Kidney (tissue), 14 donors: ENCODE data around the gene CEP68. TPM values are rescaled to one million over a fixed set of nuclear protein-coding genes. Genes with fewer than 3 reads are reported as not detected.

Source experiments
- DNase-seq, 5 donors: peaks; one replicate each; pipeline ENCODE4 v3.0.0-alpha.2; 2013 to 2020
- FAIRE-seq: peaks from 2 replicates; lab custom pipeline; 2012; peaks lifted over from hg19 to GRCh38; lab: Jason Lieb, UNC
- H3K27ac ChIP-seq, 2 donors: one replicate each; pipeline ENCODE4 v1.7.0; 2013; ENCODE audit warnings: low read depth in 2 of 2, low read length in 2 of 2, inconsistent platforms in 1 of 2
- H3K27me3 ChIP-seq: one replicate; pipeline ENCODE4 v1.7.1; 2013; ENCODE audit warnings: low read length, inconsistent platforms; ENCODE audit not compliant: control insufficient read depth, insufficient read depth
- H3K36me3 ChIP-seq, 3 donors: one replicate each; pipeline versions ENCODE4 v1.7.0 to v1.7.1; 2013; ENCODE audit warnings: low read length in 3 of 3, control low read depth in 1 of 3, inconsistent platforms in 1 of 3; ENCODE audit not compliant: insufficient read depth in 3 of 3, control insufficient read depth in 2 of 3
- H3K4me1 ChIP-seq, 3 donors: one replicate each; pipeline versions ENCODE4 v1.7.0 to v1.7.1; 2013; ENCODE audit warnings: low read length in 3 of 3, inconsistent platforms in 1 of 3, low read depth in 1 of 3; ENCODE audit not compliant: control insufficient read depth in 2 of 3, insufficient read depth in 2 of 3
- H3K4me3 ChIP-seq, 3 donors: one replicate each; pipeline versions ENCODE4 v1.7.0 to v1.8.1; 2013; ENCODE audit warnings: low read length in 3 of 3, control low read depth in 1 of 3, inconsistent platforms in 1 of 3
- H3K9ac ChIP-seq, 3 donors: one replicate each; pipeline versions ENCODE4 v1.7.0 to v1.7.1; 2013; ENCODE audit warnings: low read length in 3 of 3, control low read depth in 1 of 3, inconsistent platforms in 1 of 3
- H3K9me3 ChIP-seq, 3 donors: one replicate each; pipeline versions ENCODE4 v1.7.0 to v1.7.1; 2013; ENCODE audit warnings: low read length in 3 of 3, control low read depth in 1 of 3, inconsistent platforms in 1 of 3; ENCODE audit not compliant: control insufficient read depth in 2 of 3, insufficient read depth in 1 of 3
- intact Hi-C: fragments of 100-400 bp; cut with DNase I; formaldehyde crosslinking; loops from one replicate; pipeline ENCODE4 v1.11.1; 2022
- polyA plus RNA-seq: library from polyadenylated mRNA; stranded (reverse); fragments of 350-450 nt; fragmentation: Illumina TruSeq; extraction: RNeasy Lipid Tissue Mini Kit (QIAGEN cat#74804); gene quantifications from one replicate; pipeline ENCODE4 v1.2.3, GENCODE V29; 2014; ENCODE audit warnings: low read depth, low replicate concordance; ENCODE audit not compliant: insufficient read depth
- total RNA-seq: library from RNA; stranded (reverse); fragmentation: NEBNext Ultra II Directional; extraction: Animal tissue kit (Norgen Biotek cat#: 25700); gene quantifications from one replicate; pipeline ENCODE4 v1.2.1, GENCODE V29; 2021
- TF ChIP-seq, protein P1 (sequence below): IDR thresholded peaks from 3 replicates; pipeline ENCODE4 v1.5.1; 2012; ENCODE audit warnings: mild to moderate bottlenecking, moderate library complexity, borderline replicate concordance; ENCODE audit not compliant: insufficient read depth; ENCODE audit errors: extremely low read depth
- donor health status: control.
- donor health status: control.
- donor health status: control.
- donor health status: control.
- donor health status: control.
- donor health status: DM: yes; HTN: yes; CAD: no.
- donor health status: Normal renal cell carcinoma (clear cell type).

The CEP68 gene
- total and polyA plus RNA-seq, 2 donors from 2014 or later, result 5.6 to 20.3 TPM

DNA sequence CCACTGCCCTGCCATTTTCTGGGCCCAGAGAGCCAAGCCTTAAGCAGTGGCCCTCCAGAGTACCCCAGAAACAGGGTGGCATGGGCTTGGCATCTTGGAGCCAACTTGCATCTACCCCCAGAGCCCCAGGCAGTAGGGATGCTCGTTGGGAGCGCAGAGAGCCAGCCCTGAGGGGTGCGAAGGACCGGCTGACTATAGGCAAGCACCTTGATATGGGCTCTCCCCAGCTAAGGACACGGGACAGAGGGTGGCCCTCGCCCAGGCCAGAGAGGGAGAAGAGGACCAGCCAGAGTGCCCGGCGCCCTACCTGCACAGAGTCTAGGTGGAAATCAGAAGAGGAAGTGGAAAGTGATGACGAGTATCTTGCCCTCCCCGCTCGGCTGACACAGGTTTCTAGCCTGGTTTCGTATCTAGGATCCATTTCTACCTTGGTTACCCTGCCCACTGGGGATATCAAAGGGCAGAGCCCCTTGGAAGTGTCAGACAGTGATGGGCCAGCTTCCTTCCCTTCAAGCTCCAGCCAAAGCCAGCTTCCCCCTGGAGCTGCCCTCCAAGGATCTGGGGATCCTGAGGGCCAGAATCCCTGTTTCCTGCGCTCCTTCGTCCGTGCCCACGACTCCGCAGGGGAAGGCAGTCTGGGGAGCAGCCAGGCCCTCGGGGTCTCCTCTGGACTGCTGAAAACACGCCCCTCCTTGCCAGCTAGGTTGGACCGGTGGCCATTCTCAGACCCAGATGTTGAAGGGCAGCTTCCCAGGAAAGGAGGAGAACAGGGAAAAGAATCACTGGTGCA, 16.2 kb downstream of the CEP68 start:
- TF ChIP-seq, protein P1, sequence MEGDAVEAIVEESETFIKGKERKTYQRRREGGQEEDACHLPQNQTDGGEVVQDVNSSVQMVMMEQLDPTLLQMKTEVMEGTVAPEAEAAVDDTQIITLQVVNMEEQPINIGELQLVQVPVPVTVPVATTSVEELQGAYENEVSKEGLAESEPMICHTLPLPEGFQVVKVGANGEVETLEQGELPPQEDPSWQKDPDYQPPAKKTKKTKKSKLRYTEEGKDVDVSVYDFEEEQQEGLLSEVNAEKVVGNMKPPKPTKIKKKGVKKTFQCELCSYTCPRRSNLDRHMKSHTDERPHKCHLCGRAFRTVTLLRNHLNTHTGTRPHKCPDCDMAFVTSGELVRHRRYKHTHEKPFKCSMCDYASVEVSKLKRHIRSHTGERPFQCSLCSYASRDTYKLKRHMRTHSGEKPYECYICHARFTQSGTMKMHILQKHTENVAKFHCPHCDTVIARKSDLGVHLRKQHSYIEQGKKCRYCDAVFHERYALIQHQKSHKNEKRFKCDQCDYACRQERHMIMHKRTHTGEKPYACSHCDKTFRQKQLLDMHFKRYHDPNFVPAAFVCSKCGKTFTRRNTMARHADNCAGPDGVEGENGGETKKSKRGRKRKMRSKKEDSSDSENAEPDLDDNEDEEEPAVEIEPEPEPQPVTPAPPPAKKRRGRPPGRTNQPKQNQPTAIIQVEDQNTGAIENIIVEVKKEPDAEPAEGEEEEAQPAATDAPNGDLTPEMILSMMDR, result no peak
- Histone ChIP-seq H3K27ac (no peak overlapping the region), H3K4me3 (no peak overlapping the region), H3K36me3 (peaks cover 9 to 14% (median 10%) of the 10 kb centered on the region in 3 donors), H3K27me3 (no peaks in the 10 kb centered on the region), H3K9ac (no peak overlapping the region), H3K9me3 (no peaks in the 10 kb centered on the region), H3K4me1 (peaks cover 0 to 21% (median 20%) of the 10 kb centered on the region in 3 donors)
- FAIRE-seq (no peak), DNase-seq (no peak)
- intact Hi-C loops, result no loop called here

DNA sequence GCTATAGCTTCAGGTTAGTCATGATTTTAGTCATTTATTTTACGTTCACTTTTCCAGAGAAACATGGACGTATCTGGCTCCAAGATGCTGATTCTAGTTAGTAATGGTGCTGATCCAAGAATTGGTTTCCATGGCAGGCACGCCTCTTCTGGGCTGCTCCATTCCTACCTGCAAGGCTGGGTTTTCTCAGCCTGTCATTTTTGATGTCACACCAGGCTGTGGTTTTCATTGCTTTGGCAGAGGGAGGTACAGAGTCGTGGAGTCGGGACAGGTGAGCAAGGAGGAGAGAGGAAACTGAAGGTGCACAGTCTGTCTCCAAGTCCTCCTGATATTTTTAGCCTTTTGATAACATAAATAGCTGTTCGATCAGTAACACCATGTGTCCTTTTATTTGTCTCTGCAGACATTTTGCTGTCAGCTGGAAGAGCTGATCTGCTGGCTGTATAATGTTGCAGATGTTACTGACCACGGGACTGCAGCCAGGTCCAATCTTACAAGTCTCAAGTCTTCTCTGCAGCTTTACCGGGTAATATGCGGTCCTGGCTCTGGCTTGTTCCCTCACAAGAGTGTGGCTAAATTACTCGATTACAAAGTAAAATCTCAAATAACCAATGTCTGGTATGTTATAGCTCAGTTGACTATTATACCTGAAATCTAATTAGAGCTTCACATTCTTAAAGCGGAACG, 17.8 kb downstream of the CEP68 start:
- no peak for DNase-seq
- Histone ChIP-seq H3K4me1 (peaks cover 0 to 22% (median 20%) of the 10 kb centered on the region in 3 donors), H3K27ac (no peak overlapping the region), H3K4me3 (no peak overlapping the region), H3K9me3 (no peaks in the 10 kb centered on the region), H3K9ac (no peak overlapping the region), H3K27me3 (no peaks in the 10 kb centered on the region), H3K36me3 (peaks cover 10 to 21% (median 11%) of the 10 kb centered on the region in 3 donors)
- TF ChIP-seq, protein P1, result no peak
- intact Hi-C loops, result no loop called here
- FAIRE-seq, result no peak

DNA sequence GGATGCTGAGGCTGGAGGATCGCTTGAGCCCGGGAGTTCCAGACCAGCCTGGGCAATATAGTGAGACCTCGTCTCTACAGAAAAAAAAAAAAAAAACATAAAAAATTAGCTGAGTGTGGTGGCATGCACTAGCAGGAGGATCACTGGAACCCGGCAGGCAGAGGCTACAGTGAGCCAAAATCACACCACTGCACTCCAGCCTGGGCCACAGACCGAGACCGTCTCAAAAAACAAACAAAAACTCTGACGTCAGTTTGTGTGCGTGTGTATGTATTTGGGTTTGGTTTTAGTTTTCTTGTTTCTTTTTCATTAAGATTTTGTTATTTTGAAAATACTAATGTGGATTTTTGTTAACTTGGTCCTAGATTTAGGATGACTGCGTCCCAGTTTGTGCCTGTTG, 19.0 kb downstream of the CEP68 start:
- peak overlapping the region in 1 of 2 donors; percentile 19 for H3K27ac ChIP-seq
- H3K4me3 ChIP-seq, result no peak overlapping the region
- intact Hi-C loops, result no loop called here
- no peaks in the 10 kb centered on the region for H3K27me3 ChIP-seq
- no peaks in the 10 kb centered on the region for H3K9me3 ChIP-seq
- no peak overlapping the region for H3K9ac ChIP-seq
- DNase-seq (no peak), FAIRE-seq (no peak)
- H3K36me3 ChIP-seq, result peaks cover 13 to 23% (median 16%) of the 10 kb centered on the region in 3 donors
- TF ChIP-seq, protein P1, result no peak
- H3K4me1 ChIP-seq, result peaks cover 0 to 16% (median 11%) of the 10 kb centered on the region in 3 donors
